ENCODE data around the gene TTC21B.
A peak's percentile ranks its signal among the peaks of the same experiment; 100 is the strongest.
"Not testable (repeated sequence)": the region's sequence is repeated elsewhere in the genome, so short reads cannot be mapped to it uniquely, and the experiment has no call there.

TTC21B gene

GRCh38 chr2:165886487-165887146 is 67.0 kb downstream of the TTC21B start:
- DNase-seq (ENCODE audit: low spot score) = no peak

GRCh38 chr2:165877565-165878550 is 75.7 kb downstream of the TTC21B start:
- DNase-seq (ENCODE audit: low spot score) = no peak

GRCh38 chr2:165876712-165877111 is 76.9 kb downstream of the TTC21B start:
- DNase-seq (ENCODE audit: low spot score) = no peak

GRCh38 chr2:165876269-165876668 is 77.3 kb downstream of the TTC21B start:
- no peak for DNase-seq (ENCODE audit: low spot score)

GRCh38 chr2:165874445-165875039 is 79.0 kb downstream of the TTC21B start:
- DNase-seq (ENCODE audit: low spot score) = peak; percentile 17

- DNase-seq (ENCODE audit: low spot score) = no peak
Measured at GRCh38 chr2:165872101-165872791, 81.3 kb downstream of the TTC21B start.

GRCh38 chr2:165871025-165871424 is 82.6 kb downstream of the TTC21B start:
- DNase-seq (ENCODE audit: low spot score) = no peak

- DNase-seq (ENCODE audit: low spot score) = no peak
Measured at GRCh38 chr2:165870346-165870745, 83.2 kb downstream of the TTC21B start.

GRCh38 chr2:165868211-165868610 is 85.4 kb downstream of the TTC21B start:
- no peak for DNase-seq (ENCODE audit: low spot score)

GRCh38 chr2:165864296-165864695 is 89.3 kb downstream of the TTC21B start:
- DNase-seq (ENCODE audit: low spot score) = no peak

- DNase-seq (ENCODE audit: low spot score) = no peak
Measured at GRCh38 chr2:165863810-165864261, 89.7 kb downstream of the TTC21B start.

GRCh38 chr2:165861083-165861482 is 92.5 kb downstream of the TTC21B start:
- not testable (repeated sequence) for DNase-seq (ENCODE audit: low spot score)

- DNase-seq (ENCODE audit: low spot score) = not testable (repeated sequence)
Measured at GRCh38 chr2:165859723-165860122, 93.9 kb downstream of the TTC21B start.

- DNase-seq (ENCODE audit: low spot score) = no peak
Measured at GRCh38 chr2:165857876-165858275, 95.7 kb downstream of the TTC21B start.

GRCh38 chr2:165852394-165852793 is 101.2 kb downstream of the TTC21B start:
- no peak for DNase-seq (ENCODE audit: low spot score)

GRCh38 chr2:165847001-165847400 is 106.6 kb downstream of the TTC21B start:
- no peak for DNase-seq (ENCODE audit: low spot score)

GRCh38 chr2:165846056-165846455 is 107.5 kb downstream of the TTC21B start:
- DNase-seq (ENCODE audit: low spot score) = no peak

- DNase-seq (ENCODE audit: low spot score) = no peak
Measured at GRCh38 chr2:165844216-165844615, 109.4 kb downstream of the TTC21B start.

- DNase-seq (ENCODE audit: low spot score) = no peak
Measured at GRCh38 chr2:165843351-165843750, 110.2 kb downstream of the TTC21B start.

- DNase-seq (ENCODE audit: low spot score) = no peak
Measured at GRCh38 chr2:165840333-165840958, 113.1 kb downstream of the TTC21B start.

GRCh38 chr2:165839610-165840009 is 114.0 kb downstream of the TTC21B start:
- DNase-seq (ENCODE audit: low spot score) = no peak

GRCh38 chr2:165837122-165837521 is 116.5 kb downstream of the TTC21B start:
- no peak for DNase-seq (ENCODE audit: low spot score)

Measured in hematopoietic multipotent progenitor cell treated with erythropoietin and hydrocortisone succinate and interleukin-3 and kit ligand, for 17 days (in vitro differentiated cells).